Measurements from ENCODE around the gene IFI27L1.
A peak's percentile ranks its signal among the peaks of the same experiment; 100 is the strongest.

Gene IFI27L1

GRCh38 chr14:94052662-94053061 lies 28.4 kb upstream of the IFI27L1 start:
- DNase-seq (ENCODE audit: low spot score) = no peak
- H3K27ac ChIP-seq = no peak overlapping the region
- H3K4me3 ChIP-seq = no peak overlapping the region
- no peak for TF ChIP-seq CTCF (IDR thresholded peaks at IDR 0.05)

GRCh38 chr14:94054401-94054800 lies 26.7 kb upstream of the IFI27L1 start:
- no peak for TF ChIP-seq CTCF (IDR thresholded peaks at IDR 0.05)
- no peak overlapping the region for H3K27ac ChIP-seq
- DNase-seq (ENCODE audit: low spot score) = peak; percentile 19
- H3K4me3 ChIP-seq = no peak overlapping the region

GRCh38 chr14:94054936-94055335 lies 26.2 kb upstream of the IFI27L1 start:
- H3K27ac ChIP-seq = no peak overlapping the region
- DNase-seq (ENCODE audit: low spot score) = peak; percentile 26
- no peak for TF ChIP-seq CTCF (IDR thresholded peaks at IDR 0.05)
- no peak overlapping the region for H3K4me3 ChIP-seq

GRCh38 chr14:94056579-94057308 lies 24.4 kb upstream of the IFI27L1 start:
- no peak overlapping the region for H3K4me3 ChIP-seq
- no peak overlapping the region for H3K27ac ChIP-seq
- no peak for TF ChIP-seq CTCF (IDR thresholded peaks at IDR 0.05)
- DNase-seq (ENCODE audit: low spot score) = peak; percentile 21

GRCh38 chr14:94058128-94058673 lies 22.9 kb upstream of the IFI27L1 start:
- H3K4me3 ChIP-seq = no peak overlapping the region
- no peak for TF ChIP-seq CTCF (IDR thresholded peaks at IDR 0.05)

GRCh38 chr14:94058674-94059138 lies 22.4 kb upstream of the IFI27L1 start:
- Histone ChIP-seq H3K27ac (no peak overlapping the region), H3K4me3 (no peak overlapping the region)
- DNase-seq (ENCODE audit: low spot score) = no peak
- TF ChIP-seq CTCF (IDR thresholded peaks at IDR 0.05) = no peak

More at GRCh38 chr14:94058128-94058673, 22.9 kb upstream of the IFI27L1 start:
- no peak overlapping the region for H3K27ac ChIP-seq
- no peak for DNase-seq (ENCODE audit: low spot score)

- DNase-seq (ENCODE audit: low spot score) = peak; percentile 38
- Histone ChIP-seq H3K27ac (no peak overlapping the region), H3K4me3 (no peak overlapping the region)
- no peak for TF ChIP-seq CTCF (IDR thresholded peaks at IDR 0.05)
Observed at GRCh38 chr14:94059998-94060397, 21.1 kb upstream of the IFI27L1 start.
